ENCODE results near the gene LTBP1. TPM values are rescaled to one million over a fixed set of nuclear protein-coding genes. Genes with fewer than 3 reads are reported as not detected.

The LTBP1 gene
- total and polyA plus RNA-seq, 4 donors = 5.8 to 57.6 (median 10.2) TPM

DNA sequence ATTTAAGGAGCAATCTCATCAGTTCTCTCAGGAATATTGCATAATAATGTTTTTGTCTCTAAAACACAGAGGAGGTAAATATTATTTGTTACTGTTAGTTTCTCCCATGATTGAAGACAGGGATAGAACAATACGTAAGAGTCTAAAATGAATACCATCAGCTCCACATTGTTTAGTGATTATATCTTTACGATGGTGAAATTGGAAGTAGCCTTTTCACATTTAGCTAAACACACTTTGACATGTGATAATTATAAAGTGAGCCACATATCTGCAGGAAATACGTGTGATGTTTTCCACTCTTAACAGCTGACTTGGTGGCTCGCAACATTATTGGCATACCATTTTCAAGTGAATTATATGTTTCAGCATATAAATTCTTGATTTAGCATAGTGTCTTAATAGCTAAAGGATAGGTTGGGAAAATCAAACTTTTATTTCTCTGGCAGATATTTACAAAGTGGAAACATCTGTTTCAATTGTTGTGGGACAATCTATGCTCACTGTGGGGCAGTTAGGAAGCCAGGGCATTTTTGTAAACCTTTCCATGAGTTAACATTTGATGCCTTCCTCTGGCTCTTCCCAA is 321.6 kb downstream of the LTBP1 start:
- Histone ChIP-seq H3K27me3 (ENCODE audit: control insufficient read depth in 4 of 4, insufficient read depth in 4 of 4, low read length in 3 of 4) (no peaks in the 10 kb centered on the region), H3K4me1 (ENCODE audit: control insufficient read depth in 4 of 4, insufficient read depth in 4 of 4, low read length in 3 of 4) (peaks cover 0 to 1% (median 0%) of the 10 kb centered on the region in 4 donors), H3K27ac (ENCODE audit: low read depth in 1 of 2, low read length in 2 of 2) (no peak overlapping the region), H3K9me3 (ENCODE audit: control insufficient read depth in 4 of 4, low read length in 3 of 4) (peaks cover 0 to 8% (median 0%) of the 10 kb centered on the region in 4 donors), H3K36me3 (ENCODE audit: control insufficient read depth in 4 of 4, insufficient read depth in 3 of 4, low read depth in 1 of 4, low read length in 3 of 4) (peaks cover 0 to 7% (median 5%) of the 10 kb centered on the region in 4 donors), H3K4me3 (ENCODE audit: low read depth in 1 of 3, low read length in 3 of 3) (no peak overlapping the region), H3K9ac (ENCODE audit: low read depth in 1 of 2, low read length in 2 of 2) (no peak overlapping the region)
- TF ChIP-seq RXRA (IDR thresholded peaks at IDR 0.05) (no peak), FOXA2 (IDR thresholded peaks at IDR 0.05) (no peak), TAF1 (conservative IDR thresholded peaks at IDR 0.05) (no peak), GABPA (IDR thresholded peaks at IDR 0.05 in 1 of 2, conservative IDR thresholded peaks at IDR 0.05 in 1 of 2) (no peak), CTCF (IDR thresholded peaks at IDR 0.05; ENCODE audit: low read depth, low read length, missing input control) (no peak), HNF4A (conservative IDR thresholded peaks at IDR 0.05) (no peak), HNF4G (IDR thresholded peaks at IDR 0.05) (no peak), SP1 (IDR thresholded peaks at IDR 0.05) (no peak), EGR1 (IDR thresholded peaks at IDR 0.05; ENCODE audit: low read depth in 2 of 2) (no peak), ATF3 (IDR thresholded peaks at IDR 0.05) (no peak)
- TF ChIP-seq, protein P1, sequence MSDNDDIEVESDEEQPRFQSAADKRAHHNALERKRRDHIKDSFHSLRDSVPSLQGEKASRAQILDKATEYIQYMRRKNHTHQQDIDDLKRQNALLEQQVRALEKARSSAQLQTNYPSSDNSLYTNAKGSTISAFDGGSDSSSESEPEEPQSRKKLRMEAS (IDR thresholded peaks at IDR 0.05) = no peak
- TF ChIP-seq, protein P2, sequence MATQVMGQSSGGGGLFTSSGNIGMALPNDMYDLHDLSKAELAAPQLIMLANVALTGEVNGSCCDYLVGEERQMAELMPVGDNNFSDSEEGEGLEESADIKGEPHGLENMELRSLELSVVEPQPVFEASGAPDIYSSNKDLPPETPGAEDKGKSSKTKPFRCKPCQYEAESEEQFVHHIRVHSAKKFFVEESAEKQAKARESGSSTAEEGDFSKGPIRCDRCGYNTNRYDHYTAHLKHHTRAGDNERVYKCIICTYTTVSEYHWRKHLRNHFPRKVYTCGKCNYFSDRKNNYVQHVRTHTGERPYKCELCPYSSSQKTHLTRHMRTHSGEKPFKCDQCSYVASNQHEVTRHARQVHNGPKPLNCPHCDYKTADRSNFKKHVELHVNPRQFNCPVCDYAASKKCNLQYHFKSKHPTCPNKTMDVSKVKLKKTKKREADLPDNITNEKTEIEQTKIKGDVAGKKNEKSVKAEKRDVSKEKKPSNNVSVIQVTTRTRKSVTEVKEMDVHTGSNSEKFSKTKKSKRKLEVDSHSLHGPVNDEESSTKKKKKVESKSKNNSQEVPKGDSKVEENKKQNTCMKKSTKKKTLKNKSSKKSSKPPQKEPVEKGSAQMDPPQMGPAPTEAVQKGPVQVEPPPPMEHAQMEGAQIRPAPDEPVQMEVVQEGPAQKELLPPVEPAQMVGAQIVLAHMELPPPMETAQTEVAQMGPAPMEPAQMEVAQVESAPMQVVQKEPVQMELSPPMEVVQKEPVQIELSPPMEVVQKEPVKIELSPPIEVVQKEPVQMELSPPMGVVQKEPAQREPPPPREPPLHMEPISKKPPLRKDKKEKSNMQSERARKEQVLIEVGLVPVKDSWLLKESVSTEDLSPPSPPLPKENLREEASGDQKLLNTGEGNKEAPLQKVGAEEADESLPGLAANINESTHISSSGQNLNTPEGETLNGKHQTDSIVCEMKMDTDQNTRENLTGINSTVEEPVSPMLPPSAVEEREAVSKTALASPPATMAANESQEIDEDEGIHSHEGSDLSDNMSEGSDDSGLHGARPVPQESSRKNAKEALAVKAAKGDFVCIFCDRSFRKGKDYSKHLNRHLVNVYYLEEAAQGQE (IDR thresholded peaks at IDR 0.05) = no peak
- DNase-seq (ENCODE audit: low spot score) = no peak
- WGBS = 81% methylated on average over 4 of the region's 4 CpGs

DNA sequence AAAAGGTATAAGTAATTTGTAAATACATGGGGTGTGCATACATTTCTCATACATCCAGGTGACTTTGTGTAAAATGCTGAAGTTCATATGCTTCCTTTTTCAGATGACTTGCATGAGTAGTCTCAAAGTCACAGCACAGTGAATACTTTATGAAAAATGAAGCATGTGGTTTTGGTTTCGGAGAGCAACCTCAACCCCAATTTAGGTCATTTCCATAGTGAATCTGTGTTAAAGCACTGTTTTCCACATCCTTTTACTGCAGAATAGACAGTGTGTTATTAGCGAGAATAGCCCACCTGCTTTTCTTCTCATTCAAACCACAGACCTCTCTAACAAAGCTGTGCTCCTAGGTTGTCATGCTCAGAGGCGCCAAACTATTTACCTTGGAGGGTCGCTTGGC is 325.2 kb downstream of the LTBP1 start:
- no peak overlapping the region for H3K27ac ChIP-seq (ENCODE audit: low read depth in 1 of 2, low read length in 2 of 2)
- H3K9ac ChIP-seq (ENCODE audit: low read depth in 1 of 2, low read length in 2 of 2) = no peak overlapping the region
- H3K4me3 ChIP-seq (ENCODE audit: low read depth in 1 of 3, low read length in 3 of 3) = no peak overlapping the region
- peaks cover 0 to 1% (median 0%) of the 10 kb centered on the region in 4 donors for H3K4me1 ChIP-seq (ENCODE audit: control insufficient read depth in 4 of 4, insufficient read depth in 4 of 4, low read length in 3 of 4)
- H3K9me3 ChIP-seq (ENCODE audit: control insufficient read depth in 4 of 4, low read length in 3 of 4) = no peaks in the 10 kb centered on the region
- no peaks in the 10 kb centered on the region for H3K27me3 ChIP-seq (ENCODE audit: control insufficient read depth in 4 of 4, insufficient read depth in 4 of 4, low read length in 3 of 4)
- peaks cover 0 to 7% (median 6%) of the 10 kb centered on the region in 4 donors for H3K36me3 ChIP-seq (ENCODE audit: control insufficient read depth in 4 of 4, insufficient read depth in 3 of 4, low read depth in 1 of 4, low read length in 3 of 4)
- no peak for DNase-seq (ENCODE audit: low spot score)
- 88% methylated on average over 4 of the region's 4 CpGs for WGBS
- TF ChIP-seq RXRA (IDR thresholded peaks at IDR 0.05) = no peak
- TF ChIP-seq HNF4G (IDR thresholded peaks at IDR 0.05) = no peak
- no peak for TF ChIP-seq YY1 (IDR thresholded peaks at IDR 0.05)
- no peak for TF ChIP-seq JUND (IDR thresholded peaks at IDR 0.05)
- no peak for TF ChIP-seq GABPA (IDR thresholded peaks at IDR 0.05 in 1 of 2, conservative IDR thresholded peaks at IDR 0.05 in 1 of 2)
- TF ChIP-seq SP1 (IDR thresholded peaks at IDR 0.05) = no peak
- no peak for TF ChIP-seq NR2F2 (IDR thresholded peaks at IDR 0.05)
- TF ChIP-seq, protein P2 (IDR thresholded peaks at IDR 0.05) = no peak
- TF ChIP-seq FOXA2 (IDR thresholded peaks at IDR 0.05) = no peak
- no peak for TF ChIP-seq ZBTB33 (IDR thresholded peaks at IDR 0.05)
- no peak for TF ChIP-seq CTCF (IDR thresholded peaks at IDR 0.05; ENCODE audit: low read depth, low read length, missing input control)
- no peak for TF ChIP-seq RAD21 (IDR thresholded peaks at IDR 0.05)

Data from liver (tissue), 9 donors.